Esophagus squamous epithelium (tissue), 4 donors: ENCODE measurements around the gene EIF2B2.

ENCODE experiments used
- CTCF ChIP-seq, 6 experiments: fragments of 450-650 bp in 4 of 6; fragments of 200-600 bp in 2 of 6; sonication (generic) in 2 of 6; IDR thresholded peaks; one replicate each; pipeline ENCODE4 v1.5.1; 2016 to 2019; ENCODE audit warnings: antibody characterized with exemption in 6 of 6, mild to moderate bottlenecking in 4 of 6, moderate library complexity in 4 of 6
- POLR2A ChIP-seq, 4 donors: fragments of 450-650 bp; IDR thresholded peaks; one replicate each; pipeline ENCODE4 v1.6.1; 2017; ENCODE audit warnings: antibody characterized with exemption in 4 of 4, mild to moderate bottlenecking in 4 of 4, moderate library complexity in 3 of 4

- no peak for TF ChIP-seq CTCF (IDR thresholded peaks at IDR 0.05)
- no peak for TF ChIP-seq POLR2A (IDR thresholded peaks at IDR 0.05)
Measured at GRCh38 chr14:74956027-74956279, 46.8 kb upstream of the EIF2B2 start.
